Activated CD8-positive, alpha-beta memory T cell treated with anti-CD3 and anti-CD28 coated beads, Interleukin-2, amount 10 ng/mL, durations not matched to agents 7 days and 5 days (primary cell): ENCODE results near the gene CXCL14. TPM values are rescaled to one million over a fixed set of nuclear protein-coding genes. Genes with fewer than 3 reads are reported as not detected.
A peak's percentile ranks its signal among the peaks of the same experiment; 100 is the strongest.

Experiments used
- ATAC-seq: fragments of 150-1000 bp; cut with Tn5 transposase; one replicate; pipeline ENCODE4 v1.10.0; 2021; ENCODE audit warnings: moderate library complexity
- CTCF ChIA-PET: fragments of 350-600 bp; sonication (Branson Sonifier 250); formaldehyde crosslinking; loops from one replicate; lab custom pipeline; 2021; ENCODE audit warnings: antibody characterized with exemption; lab: Charles Lee
- DNase-seq: peaks from one replicate; pipeline ENCODE4 v3.0.0-alpha.2; 2020
- H3K27ac Mint-ChIP-seq: one replicate; pipeline ENCODE4 v1.8.0; 2021; ENCODE audit warnings: mild to moderate bottlenecking, mixed read lengths
- H3K27me3 Mint-ChIP-seq: one replicate; pipeline ENCODE4 v1.8.0; 2021; ENCODE audit warnings: mixed read lengths
- H3K36me3 Mint-ChIP-seq: one replicate; pipeline ENCODE4 v1.8.0; 2021; ENCODE audit warnings: mild to moderate bottlenecking, mixed read lengths
- H3K4me1 Mint-ChIP-seq: one replicate; pipeline ENCODE4 v1.8.0; 2021; ENCODE audit warnings: mixed read lengths
- H3K4me3 Mint-ChIP-seq: one replicate; pipeline ENCODE4 v1.8.0; 2021; ENCODE audit warnings: mild to moderate bottlenecking, moderate library complexity, mixed read lengths
- H3K9me3 Mint-ChIP-seq: one replicate; pipeline ENCODE4 v1.8.0; 2022; ENCODE audit warnings: low read depth, mixed read lengths
- total RNA-seq, 2 experiments: library from RNA; stranded (reverse); gene quantifications; one replicate each; pipeline ENCODE4 v1.2.3, GENCODE V29; 2021

Gene CXCL14, protein sequence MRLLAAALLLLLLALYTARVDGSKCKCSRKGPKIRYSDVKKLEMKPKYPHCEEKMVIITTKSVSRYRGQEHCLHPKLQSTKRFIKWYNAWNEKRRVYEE
- not detected for total RNA-seq

DNA sequence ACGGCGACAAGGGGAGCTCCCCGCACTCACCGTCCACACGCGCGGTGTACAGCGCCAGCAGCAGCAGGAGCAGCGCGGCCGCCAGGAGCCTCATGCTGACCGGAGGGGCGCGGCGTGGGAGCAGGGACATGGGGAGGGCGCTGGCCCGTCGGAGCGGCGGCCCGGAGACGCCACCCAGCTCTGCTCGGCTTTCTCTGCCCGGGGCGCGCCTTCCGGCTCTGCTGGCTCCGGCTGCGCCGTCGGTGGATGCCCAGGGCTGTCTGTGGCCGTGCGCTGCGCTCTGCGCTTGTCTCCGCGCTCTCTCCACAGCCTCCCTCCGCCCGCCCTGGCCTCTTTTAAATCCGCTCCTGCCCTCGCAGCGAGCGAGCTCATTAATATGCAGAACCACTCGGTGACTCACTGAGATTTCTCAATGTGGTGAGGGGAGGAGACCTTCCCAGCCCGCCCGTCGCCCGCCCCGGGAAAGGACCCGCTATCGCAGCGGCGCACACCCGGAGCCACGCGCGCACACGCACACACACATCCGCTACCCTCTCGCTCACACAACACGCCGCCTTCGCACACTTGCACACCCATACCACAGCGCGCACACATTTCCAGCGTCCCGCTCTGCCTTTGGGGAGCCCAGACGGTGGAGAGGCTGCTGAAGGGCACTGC is at the start of gene CXCL14:
Gene CXCL14 (minus strand): TSS at position 307 of the 657 bp plus-strand sequence. CDS start 213 bp downstream, at position 94.
- DNase-seq (no peak), ATAC-seq (no peak)
- CTCF ChIA-PET, result interaction anchor here (1.3 to 2.0 kb wide), 2 partner anchors 13 to 18 kb away, joined by 5 to 6 read pairs; no protein-coding TSS in a partner anchor
- peaks cover 2% of the 10 kb centered on the region for H3K4me1 Mint-ChIP-seq
- no peak within 1 kb of the TSS for H3K4me3 Mint-ChIP-seq
- peaks cover 61% of the 10 kb centered on the region for H3K27me3 Mint-ChIP-seq
- no peaks in the 10 kb centered on the region for H3K9me3 Mint-ChIP-seq
- H3K36me3 Mint-ChIP-seq, result no peaks in the 10 kb centered on the region
- no peak within 1 kb of the TSS for H3K27ac Mint-ChIP-seq

DNA sequence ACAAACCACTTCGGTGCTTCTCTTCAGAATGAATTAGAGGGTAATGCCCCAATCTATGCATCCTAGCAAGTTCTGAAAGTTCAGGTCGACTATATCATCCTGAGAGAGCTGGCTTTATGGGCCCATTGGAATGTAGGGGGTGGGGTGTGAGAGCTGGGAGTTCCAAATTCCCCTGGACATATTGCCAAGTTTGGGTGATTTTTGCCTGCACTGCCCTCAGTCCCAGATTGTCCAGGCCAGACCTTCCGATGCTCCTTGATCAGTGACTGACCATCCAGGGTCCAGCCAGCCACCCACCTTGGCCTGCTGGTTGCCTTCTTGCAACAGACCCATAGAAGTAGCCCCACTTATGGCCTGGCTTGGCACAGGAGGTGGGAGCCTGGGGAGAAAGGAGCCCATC is 47.8 kb upstream of the CXCL14 start:
- no peaks in the 10 kb centered on the region for H3K9me3 Mint-ChIP-seq
- H3K4me3 Mint-ChIP-seq, result no peak overlapping the region
- no peak overlapping the region for H3K27ac Mint-ChIP-seq
- DNase-seq (no peak), ATAC-seq (no peak)
- no peaks in the 10 kb centered on the region for H3K4me1 Mint-ChIP-seq
- peaks cover 3% of the 10 kb centered on the region for H3K27me3 Mint-ChIP-seq
- CTCF ChIA-PET, result no interaction called here
- H3K36me3 Mint-ChIP-seq, result no peaks in the 10 kb centered on the region

DNA sequence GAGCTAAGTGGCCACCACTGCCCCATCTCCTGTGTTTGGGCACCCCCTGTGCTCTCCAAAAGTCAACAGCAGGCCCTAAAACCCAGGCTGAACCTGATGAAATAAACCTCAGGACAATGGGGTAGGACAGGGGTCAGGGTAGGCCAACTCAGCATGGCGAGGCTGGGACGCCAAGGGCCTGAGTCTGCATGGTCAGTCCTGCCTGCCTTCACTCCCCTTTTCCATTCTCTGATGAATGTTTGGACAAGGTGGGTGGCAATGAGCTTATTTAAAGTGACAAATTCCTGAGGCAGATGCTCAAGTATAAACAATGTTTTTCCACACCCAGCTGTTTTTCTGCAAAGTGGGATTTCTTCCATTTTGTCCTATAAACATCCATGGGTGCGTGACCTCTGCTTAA is 47.2 kb upstream of the CXCL14 start:
- no peaks in the 10 kb centered on the region for H3K9me3 Mint-ChIP-seq
- no peak for DNase-seq
- no peak overlapping the region for H3K27ac Mint-ChIP-seq
- H3K36me3 Mint-ChIP-seq, result no peaks in the 10 kb centered on the region
- no peaks in the 10 kb centered on the region for H3K4me1 Mint-ChIP-seq
- CTCF ChIA-PET, result no interaction called here
- H3K27me3 Mint-ChIP-seq, result peaks cover 3% of the 10 kb centered on the region
- ATAC-seq, result no peak
- no peak overlapping the region for H3K4me3 Mint-ChIP-seq

DNA sequence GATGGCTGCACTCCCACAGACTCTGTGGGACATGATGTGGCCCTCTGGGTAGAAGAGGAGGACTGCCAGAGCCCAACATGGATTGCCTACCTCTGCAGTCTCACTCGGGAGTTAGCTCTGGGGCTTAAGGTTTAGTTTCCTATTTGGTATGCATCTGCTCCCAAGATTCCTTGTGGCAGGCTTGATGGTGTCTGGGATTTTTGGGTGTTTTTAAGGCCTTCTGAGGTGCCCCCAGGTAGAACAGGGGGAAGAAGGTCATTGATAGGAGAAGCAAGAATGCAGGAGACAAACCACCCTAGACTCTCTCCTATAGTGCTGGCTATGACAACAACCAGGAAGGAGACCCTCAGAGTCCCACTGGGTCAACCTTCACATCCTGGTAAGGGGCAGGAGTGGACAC is 46.7 kb upstream of the CXCL14 start:
- CTCF ChIA-PET, result no interaction called here
- Mint-ChIP-seq H3K27ac (no peak overlapping the region), H3K27me3 (peaks cover 3% of the 10 kb centered on the region), H3K9me3 (no peaks in the 10 kb centered on the region), H3K4me3 (no peak overlapping the region), H3K36me3 (no peaks in the 10 kb centered on the region), H3K4me1 (no peaks in the 10 kb centered on the region)
- ATAC-seq, result no peak
- no peak for DNase-seq

DNA sequence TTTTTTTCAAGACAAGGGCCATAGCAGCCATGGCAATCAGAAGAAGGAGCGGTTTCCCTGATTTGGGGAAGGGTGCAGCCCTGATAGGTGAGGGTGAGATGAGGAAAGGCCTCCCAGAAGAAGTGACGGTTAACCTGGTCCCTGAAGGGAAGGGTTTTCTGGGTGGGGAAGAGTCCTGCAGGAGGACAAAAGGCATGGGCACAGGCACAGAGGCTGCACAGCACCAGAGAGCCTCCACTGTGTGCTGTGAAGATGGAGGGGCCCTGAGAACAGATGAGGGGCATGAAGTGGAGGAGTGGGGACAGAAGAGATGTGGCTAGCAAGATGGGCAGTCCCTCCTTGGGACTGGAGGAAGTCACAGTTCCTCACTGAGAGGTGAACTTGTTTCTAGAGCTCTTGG is 46.3 kb upstream of the CXCL14 start:
- Mint-ChIP-seq H3K9me3 (no peaks in the 10 kb centered on the region), H3K27me3 (peaks cover 3% of the 10 kb centered on the region), H3K27ac (no peak overlapping the region), H3K4me3 (no peak overlapping the region), H3K36me3 (no peaks in the 10 kb centered on the region), H3K4me1 (no peaks in the 10 kb centered on the region)
- CTCF ChIA-PET, result no interaction called here
- no peak for DNase-seq
- ATAC-seq, result no peak

DNA sequence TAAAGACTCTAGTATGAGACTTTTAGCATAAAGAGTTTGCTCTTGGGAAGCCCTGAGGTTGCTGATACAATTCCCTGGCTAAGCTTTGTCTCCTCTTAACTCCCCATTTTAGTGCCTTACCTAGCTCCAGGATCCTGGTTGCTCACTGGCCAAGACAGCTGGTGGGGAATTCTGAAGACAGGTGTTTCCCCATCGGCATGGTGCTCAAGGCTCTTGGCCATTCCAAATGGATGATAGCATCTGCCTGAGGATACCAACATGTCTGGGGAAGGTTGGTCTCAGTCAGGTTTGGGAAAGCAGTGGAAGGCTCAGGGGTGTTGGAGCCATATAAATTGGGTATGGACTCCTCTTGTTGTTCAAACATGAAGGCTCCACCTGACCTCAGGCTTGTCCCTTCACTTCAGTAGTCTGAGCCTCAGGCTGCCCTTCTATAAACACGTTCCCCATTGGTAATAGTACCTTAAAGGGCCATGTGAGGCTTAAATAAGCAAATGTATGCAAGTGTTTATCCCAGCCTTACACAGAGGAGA is 44.5 kb upstream of the CXCL14 start:
- no peak for DNase-seq
- ATAC-seq, result no peak
- Mint-ChIP-seq H3K4me1 (no peaks in the 10 kb centered on the region), H3K36me3 (no peaks in the 10 kb centered on the region), H3K27me3 (peaks cover 4% of the 10 kb centered on the region), H3K4me3 (no peak overlapping the region), H3K9me3 (peaks cover 7% of the 10 kb centered on the region), H3K27ac (no peak overlapping the region)
- CTCF ChIA-PET, result no interaction called here

DNA sequence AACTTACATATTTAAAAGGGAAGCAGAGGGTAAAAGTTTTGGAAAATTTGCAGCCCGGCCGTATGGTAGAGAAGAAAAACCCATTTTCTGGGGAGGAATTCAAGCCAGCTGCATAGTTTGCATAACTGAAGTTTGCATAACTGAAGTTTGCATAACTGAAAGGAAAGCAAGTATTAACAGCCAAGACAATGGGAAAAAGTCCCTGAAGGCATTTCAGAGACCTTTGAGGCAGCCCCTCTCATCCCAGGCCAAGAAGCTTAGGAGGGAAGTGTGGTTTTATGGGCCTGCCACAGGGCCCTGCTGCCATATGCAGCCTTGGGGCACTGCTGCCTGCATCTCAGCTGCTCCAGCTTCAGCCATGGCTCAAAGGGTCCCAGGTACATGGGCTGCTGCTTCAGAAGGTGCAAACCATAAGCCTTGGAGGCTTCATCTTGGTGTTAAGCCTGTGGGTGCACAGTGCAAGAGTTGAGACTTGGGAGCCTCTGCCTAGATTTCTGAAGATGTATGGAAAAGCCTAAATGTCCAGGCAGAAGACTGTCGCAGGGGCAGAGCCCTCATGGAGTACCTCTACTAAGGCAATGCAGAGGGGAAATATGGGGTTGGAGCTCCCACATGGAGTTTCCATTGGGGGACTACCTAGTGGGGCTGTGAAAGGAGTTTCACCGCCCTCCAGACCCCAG is 36.9 kb upstream of the CXCL14 start:
- CTCF ChIA-PET, result no interaction called here
- H3K4me1 Mint-ChIP-seq, result no peaks in the 10 kb centered on the region
- H3K27ac Mint-ChIP-seq, result no peak overlapping the region
- H3K36me3 Mint-ChIP-seq, result no peaks in the 10 kb centered on the region
- H3K4me3 Mint-ChIP-seq, result no peak overlapping the region
- peaks cover 9% of the 10 kb centered on the region for H3K9me3 Mint-ChIP-seq
- peaks cover 29% of the 10 kb centered on the region for H3K27me3 Mint-ChIP-seq
- DNase-seq (no peak), ATAC-seq (no peak)

DNA sequence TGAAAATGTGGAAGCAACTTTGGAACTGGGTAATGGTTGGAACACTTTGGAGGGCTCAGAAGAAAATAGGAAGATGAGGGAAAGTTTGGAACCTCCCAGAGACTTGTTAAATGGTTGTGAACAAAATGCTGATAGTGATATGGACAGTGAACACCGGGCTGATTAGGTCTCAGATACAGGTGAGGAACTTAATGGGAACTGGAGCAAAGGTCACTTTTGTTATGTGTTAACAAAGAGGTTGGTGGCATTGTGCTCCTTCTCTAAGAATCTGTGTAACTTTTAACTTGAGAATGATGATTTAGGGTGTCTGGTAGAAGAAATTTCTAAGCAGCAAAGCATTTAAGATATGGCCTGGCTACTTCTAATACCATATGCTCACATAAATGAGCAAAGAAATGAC is 36.4 kb upstream of the CXCL14 start:
- Mint-ChIP-seq H3K27me3 (peaks cover 29% of the 10 kb centered on the region), H3K9me3 (peaks cover 9% of the 10 kb centered on the region), H3K4me1 (no peaks in the 10 kb centered on the region), H3K36me3 (no peaks in the 10 kb centered on the region), H3K4me3 (no peak overlapping the region), H3K27ac (no peak overlapping the region)
- DNase-seq (no peak), ATAC-seq (no peak)
- CTCF ChIA-PET, result no interaction called here

DNA sequence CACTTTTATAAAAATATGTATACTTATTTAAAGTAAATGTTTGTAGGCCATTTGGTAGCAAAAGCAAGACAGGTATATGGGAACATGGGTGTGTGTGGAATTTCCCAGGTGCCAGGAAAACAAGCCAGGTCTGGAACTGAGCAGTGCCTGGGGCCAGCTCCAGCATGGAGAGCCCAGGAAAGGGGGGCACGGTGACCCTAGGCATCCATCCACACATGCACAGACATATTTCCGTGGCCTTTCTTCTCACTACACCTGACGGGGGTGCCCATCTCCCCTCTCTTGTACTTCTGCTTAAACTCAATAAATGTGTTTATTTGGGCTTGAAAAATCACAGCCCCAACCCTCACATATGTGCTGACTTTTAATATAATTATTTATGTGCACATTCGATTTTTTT is 31.2 kb upstream of the CXCL14 start:
- CTCF ChIA-PET, result no interaction called here
- H3K4me3 Mint-ChIP-seq, result no peak overlapping the region
- no peaks in the 10 kb centered on the region for H3K36me3 Mint-ChIP-seq
- H3K27ac Mint-ChIP-seq, result no peak overlapping the region
- DNase-seq (peak; percentile 1), ATAC-seq (no peak)
- H3K9me3 Mint-ChIP-seq, result no peaks in the 10 kb centered on the region
- peaks cover 23% of the 10 kb centered on the region for H3K27me3 Mint-ChIP-seq
- no peaks in the 10 kb centered on the region for H3K4me1 Mint-ChIP-seq

DNA sequence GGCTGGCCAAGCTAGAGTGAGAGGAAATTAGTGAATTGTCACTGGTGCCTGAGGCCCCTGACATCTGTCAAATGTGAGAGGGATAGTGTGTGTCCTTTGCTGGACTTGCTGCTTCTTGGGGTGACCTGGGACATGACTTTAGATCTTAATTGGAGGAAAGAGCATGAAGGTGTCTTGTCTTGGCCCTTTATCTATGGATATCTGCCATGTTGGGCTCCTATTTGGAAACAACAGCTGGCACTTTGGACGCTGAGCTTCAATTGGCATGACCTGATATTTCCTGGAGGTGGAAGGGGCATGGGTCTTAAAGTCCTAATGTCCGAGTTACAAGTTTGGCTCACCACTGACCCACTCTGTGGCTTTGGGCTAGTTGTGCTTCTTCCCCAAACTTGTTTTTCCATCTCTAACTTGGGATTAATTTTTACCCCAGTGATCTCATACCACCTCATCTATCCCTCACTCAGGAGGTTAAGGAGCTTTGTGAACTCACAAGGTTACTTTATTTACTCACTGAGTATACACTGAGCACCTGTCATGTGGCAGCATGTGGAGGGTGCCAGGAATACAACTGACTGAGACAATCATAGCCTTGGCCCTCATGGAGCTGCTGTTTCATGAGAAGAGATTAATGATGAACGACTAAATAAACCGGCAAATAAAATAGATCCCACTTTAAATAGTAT is 30.1 kb upstream of the CXCL14 start:
- Mint-ChIP-seq H3K4me3 (no peak overlapping the region), H3K36me3 (no peaks in the 10 kb centered on the region), H3K9me3 (no peaks in the 10 kb centered on the region), H3K4me1 (no peaks in the 10 kb centered on the region), H3K27ac (no peak overlapping the region), H3K27me3 (peaks cover 17% of the 10 kb centered on the region)
- CTCF ChIA-PET, result no interaction called here
- ATAC-seq (no peak), DNase-seq (peak; percentile 28)

DNA sequence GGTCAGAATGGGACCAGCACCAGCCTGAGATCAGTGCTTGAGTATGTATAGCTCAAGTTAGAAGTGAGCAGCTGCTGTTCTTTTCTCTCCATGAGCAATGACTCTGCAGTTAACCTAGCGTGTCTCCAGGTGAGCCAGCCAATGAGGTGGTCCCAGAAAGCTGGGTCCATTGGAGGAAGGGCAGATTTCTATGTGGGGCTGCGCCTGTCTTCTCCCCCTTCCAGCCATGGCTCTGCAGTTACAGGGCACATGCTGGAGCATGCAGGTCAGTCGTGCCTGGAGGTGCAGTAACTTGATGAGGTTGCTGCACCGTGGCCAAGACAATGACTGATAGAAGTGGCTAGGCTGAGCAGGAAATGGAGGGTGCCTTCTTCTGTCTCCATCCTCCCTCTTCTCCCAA is 29.6 kb upstream of the CXCL14 start:
- no peak overlapping the region for H3K27ac Mint-ChIP-seq
- no peak for ATAC-seq
- H3K4me3 Mint-ChIP-seq, result no peak overlapping the region
- no peaks in the 10 kb centered on the region for H3K4me1 Mint-ChIP-seq
- H3K36me3 Mint-ChIP-seq, result no peaks in the 10 kb centered on the region
- CTCF ChIA-PET, result no interaction called here
- H3K9me3 Mint-ChIP-seq, result no peaks in the 10 kb centered on the region
- DNase-seq, result no peak
- peaks cover 14% of the 10 kb centered on the region for H3K27me3 Mint-ChIP-seq

DNA sequence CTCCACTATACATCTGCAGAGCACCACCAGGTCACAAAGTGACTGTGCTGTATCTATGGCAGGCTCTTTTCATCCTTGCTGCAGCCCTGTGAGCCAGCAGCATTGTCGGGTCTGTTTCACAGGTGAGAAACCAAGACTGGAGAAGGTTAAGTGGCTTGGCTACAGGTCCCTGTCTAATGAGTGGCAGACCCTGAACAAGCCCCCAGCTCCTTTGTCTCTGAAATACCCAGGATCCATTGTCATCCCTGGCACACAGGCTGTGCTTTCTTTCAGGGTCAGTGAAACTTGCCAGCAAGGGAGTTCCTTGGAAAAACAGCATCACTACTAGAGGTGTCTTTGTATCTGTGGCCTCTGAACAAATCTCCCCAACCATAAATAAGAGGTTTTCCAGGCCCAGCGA is 27.6 kb upstream of the CXCL14 start:
- CTCF ChIA-PET, result no interaction called here
- ATAC-seq (no peak), DNase-seq (peak; percentile 16)
- no peaks in the 10 kb centered on the region for H3K9me3 Mint-ChIP-seq
- no peak overlapping the region for H3K27ac Mint-ChIP-seq
- H3K27me3 Mint-ChIP-seq, result peaks cover 11% of the 10 kb centered on the region
- no peaks in the 10 kb centered on the region for H3K36me3 Mint-ChIP-seq
- no peaks in the 10 kb centered on the region for H3K4me1 Mint-ChIP-seq
- H3K4me3 Mint-ChIP-seq, result no peak overlapping the region

DNA sequence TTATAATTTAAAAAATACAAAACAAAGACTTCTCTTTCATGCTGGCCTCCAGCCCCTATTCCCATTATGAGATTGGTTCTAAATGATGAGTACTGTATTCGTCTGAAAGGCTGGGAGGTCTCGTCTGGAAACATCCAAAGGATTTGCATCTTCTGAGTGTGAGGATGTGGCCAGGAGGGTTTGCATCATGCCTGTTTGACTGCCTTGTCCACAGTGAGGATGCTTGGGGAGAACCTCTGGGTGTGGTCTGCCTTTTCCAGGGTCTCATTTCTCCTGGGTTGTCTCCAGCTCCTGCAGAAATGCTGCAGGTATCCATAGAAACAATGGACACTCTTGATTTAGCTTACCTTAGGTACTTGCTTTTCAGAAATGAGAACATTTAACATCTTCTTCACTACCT is 26.4 kb upstream of the CXCL14 start:
- H3K9me3 Mint-ChIP-seq, result no peaks in the 10 kb centered on the region
- DNase-seq (peak; percentile 8), ATAC-seq (no peak)
- H3K27ac Mint-ChIP-seq, result no peak overlapping the region
- CTCF ChIA-PET, result no interaction called here
- no peak overlapping the region for H3K4me3 Mint-ChIP-seq
- no peaks in the 10 kb centered on the region for H3K4me1 Mint-ChIP-seq
- no peaks in the 10 kb centered on the region for H3K36me3 Mint-ChIP-seq
- H3K27me3 Mint-ChIP-seq, result peaks cover 13% of the 10 kb centered on the region
